ENCODE data around the gene FGF9. TPM values are rescaled to one million over a fixed set of nuclear protein-coding genes. Genes with fewer than 3 reads are reported as not detected.

The FGF9 gene
- total RNA-seq, 5 donors from 2014 or later (not counting 1 experiment from before 2014, with no cell fraction given) = 1.2 to 3.7 (median 2.9) TPM

DNA sequence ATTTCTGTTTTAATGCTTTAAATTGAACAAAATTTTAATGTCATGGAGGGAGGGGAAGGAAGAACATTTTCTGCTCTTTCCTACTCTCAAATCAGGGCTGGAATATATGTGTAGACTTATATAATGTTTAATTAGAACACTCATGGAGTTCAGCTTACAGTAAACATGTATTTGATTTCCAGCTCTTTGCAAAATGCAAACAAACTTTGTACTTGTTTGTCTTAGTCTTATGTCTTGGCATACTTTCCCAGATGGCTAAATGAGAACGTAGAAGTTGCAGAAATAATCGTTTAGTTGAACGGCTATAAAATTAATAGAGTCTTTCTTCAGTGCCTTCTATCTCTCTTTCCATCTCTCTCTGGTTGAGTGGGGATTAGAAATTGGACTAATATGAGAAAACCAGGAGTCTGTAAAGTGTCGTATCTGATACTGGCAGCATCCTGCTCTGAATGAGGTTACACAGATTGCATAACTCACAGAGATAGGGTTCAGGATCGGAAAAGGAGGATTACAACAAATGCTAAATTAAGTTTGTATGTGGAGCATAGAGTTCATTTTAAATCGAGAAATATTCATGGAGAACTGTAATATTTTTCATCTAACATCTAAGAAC, 82.3 kb downstream of the FGF9 start:
- Histone ChIP-seq H3K27me3 (replicated peaks in 1 of 2; ENCODE audit: control insufficient read depth in 2 of 2, extremely low read depth in 1 of 2, insufficient read depth in 2 of 2, low read length in 1 of 2) (peaks cover 0 to 2% of the 10 kb centered on the region in 2 experiments), H3K27ac (ENCODE audit: low read length) (no peak overlapping the region), H3K9me3 (no peaks in the 10 kb centered on the region), H3K4me1 (ENCODE audit: control insufficient read depth in 1 of 2, extremely low read depth in 1 of 2, insufficient read depth in 2 of 2, low read length in 2 of 2) (no peaks in the 10 kb centered on the region), H3K36me3 (ENCODE audit: control insufficient read depth in 2 of 2, extremely low read depth in 1 of 2, insufficient read depth in 1 of 2, low read length in 1 of 2) (no peaks in the 10 kb centered on the region), H3K4me3 (ENCODE audit: control insufficient read depth in 1 of 2, extremely low read depth in 1 of 2, low read length in 1 of 2) (no peak overlapping the region)
- ATAC-seq (replicated peaks in 1 of 4) (no peak), DNase-seq (no peak)
- peaks cover 0 to 4% (median 4%) of the 10 kb centered on the region in 3 donors for H3K9me3 Mint-ChIP-seq
- H3K27me3 Mint-ChIP-seq = peaks cover 6 to 10% of the 10 kb centered on the region in 2 donors
- ChIA-PET CTCF (no interaction called here), POLR2A (no interaction called here)
- H3K4me3 Mint-ChIP-seq = no peak overlapping the region
- WGBS (ENCODE audit: insufficient coverage) = no CpG with 5 or more reads among the region's 6 CpGs
- H3K36me3 Mint-ChIP-seq = no peaks in the 10 kb centered on the region
- no peaks in the 10 kb centered on the region for H3K4me1 Mint-ChIP-seq
- H3K27ac Mint-ChIP-seq = no peak overlapping the region

Other genes starting within 250 kb of the FGF9 start
- 10 to 100 TPM; 60.1 to 73.8 (median 68.0) TPM for gene ZDHHC20, start 211.8 kb upstream of the FGF9 start, total RNA-seq
- 10 to 100 TPM; 30.6 to 40.6 (median 38.6) TPM for gene MICU2, start 66.9 kb upstream of the FGF9 start, total RNA-seq